ENCODE measurements around the gene SRRT.

The SRRT gene

GRCh38 chr7:100827330-100828226, 47.3 kb upstream of the SRRT start, which contains the start of gene EPHB4 (continued):
- TF ChIP-seq ZNF776 (tag by site-specific recombination; IDR thresholded peaks at IDR 0.05; ENCODE audit: borderline replicate concordance), result no peak
- TF ChIP-seq ZBTB44 (tag by site-specific recombination; IDR thresholded peaks at IDR 0.05), result no peak
- no peak for TF ChIP-seq ZNF175 (tag by site-specific recombination; IDR thresholded peaks at IDR 0.05)
- TF ChIP-seq ZNF280D (tag by site-specific recombination; IDR thresholded peaks at IDR 0.05), result peak; percentile 7; the same call in 1 of the 2 replicates
- no peak for TF ChIP-seq ZNF239 (tag by site-specific recombination; IDR thresholded peaks at IDR 0.05)
- no peak for TF ChIP-seq SALL2 (tag by site-specific recombination; IDR thresholded peaks at IDR 0.05; ENCODE audit: borderline replicate concordance)
- peak; percentile 77; the same call in 1 of the 2 replicates for TF ChIP-seq ZFP69B (tag by site-specific recombination; IDR thresholded peaks at IDR 0.05)

GRCh38 chr7:100829150-100829716, 45.7 kb upstream of the SRRT start:
- Histone ChIP-seq H3K9me3 (ENCODE audit: control insufficient read depth, insufficient read depth, low read depth, low read length) (no peaks in the 10 kb centered on the region), H3K27ac (ENCODE audit: extremely low read depth, low read depth, low read length) (no peak overlapping the region), H3K4me1 (ENCODE audit: control insufficient read depth, insufficient read depth, low read length) (no peaks in the 10 kb centered on the region), H3K4me3 (ENCODE audit: low read depth, low read length) (no peak overlapping the region), H3K36me3 (ENCODE audit: control insufficient read depth in 2 of 2, insufficient read depth in 1 of 2, low read length in 2 of 2) (peaks cover 0 to 4% of the 10 kb centered on the region in 2 experiments; a peak in 1 of 3 replicates)
- POLR2A ChIA-PET, result interaction anchor here (0.8 to 2.7 kb wide), 2 partner anchors 46 to 123 kb away, joined by 3 to 16 read pairs; partner anchors contain the start of genes POP7 and SRRT
- TF ChIP-seq ZNF202 (tag by site-specific recombination; IDR thresholded peaks at IDR 0.05; ENCODE audit: borderline replicate concordance) (no peak), ZBTB6 (tag by site-specific recombination; IDR thresholded peaks at IDR 0.05) (peak; percentile 27; the same call in 1 of the 2 replicates), KLF10 (tag by site-specific recombination; IDR thresholded peaks at IDR 0.05) (no peak), ZNF558 (tag by site-specific recombination; IDR thresholded peaks at IDR 0.05) (no peak), ZBTB26 (tag by site-specific recombination; optimal IDR thresholded peaks at IDR 0.05) (no peak), ZEB2 (tag by site-specific recombination; IDR thresholded peaks at IDR 0.05) (no peak), ZNF423 (tag by site-specific recombination; IDR thresholded peaks at IDR 0.05) (no peak)
- CTCF ChIA-PET, result interaction anchor here (0.9 to 2.0 kb wide), 4 partner anchors 23 to 124 kb away, joined by 3 to 13 read pairs (median 6); partner anchors contain the start of gene SLC12A9

All from HEK293 (cell line).